ENCODE measurements around the gene NEK7. TPM values are rescaled to one million over a fixed set of nuclear protein-coding genes. Genes with fewer than 3 reads are reported as not detected.

The NEK7 gene
- total and polyA plus RNA-seq, 2 of the 8 experiments (the other 6 are each of a cell fraction or from before 2014, with no cell fraction given): 5.1 to 10.0 TPM

DNA sequence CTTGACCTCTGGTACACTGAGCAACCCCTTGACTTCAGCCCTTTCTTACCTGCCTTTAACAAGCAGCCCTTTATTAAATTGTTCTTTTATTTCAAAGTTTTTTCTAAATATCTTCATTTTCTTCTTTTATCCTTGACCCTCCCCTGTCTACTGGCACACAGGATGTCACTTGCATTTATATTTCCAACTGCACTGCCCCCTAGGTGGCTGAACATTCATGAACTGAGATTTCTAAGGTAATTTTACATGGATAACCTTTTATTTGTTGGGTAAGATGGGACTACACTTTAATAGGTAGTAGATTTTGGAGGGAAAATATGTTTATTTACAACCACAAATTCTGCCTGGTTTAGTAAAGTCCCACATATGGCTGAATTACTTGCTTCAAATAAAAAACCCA, 193.7 kb downstream of the NEK7 start (continued):
- TF ChIP-seq E2F6 (IDR thresholded peaks at IDR 0.05) (no peak), GTF2F1 (IDR thresholded peaks at IDR 0.05; ENCODE audit: borderline replicate concordance, low read depth, low read length) (no peak), TEAD4 (IDR thresholded peaks at IDR 0.05; ENCODE audit: low read depth, low read length) (no peak), SIN3A (conservative IDR thresholded peaks at IDR 0.05 in 1 of 2, IDR thresholded peaks at IDR 0.05 in 1 of 2; ENCODE audit: low read depth in 1 of 2, low read length in 2 of 2) (no peak), SIX5 (IDR thresholded peaks at IDR 0.05; ENCODE audit: low read depth, low read length) (no peak), RNF2 (IDR thresholded peaks at IDR 0.05; ENCODE audit: borderline replicate concordance, low read depth, low read length, missing control alignments, poor library complexity, severe bottlenecking) (no peak), TAF1 (IDR thresholded peaks at IDR 0.05; ENCODE audit: low read depth, low read length) (no peak), CBX5 (IDR thresholded peaks at IDR 0.05; ENCODE audit: low read depth, low read length) (no peak)
- TF ChIP-seq, protein P1, sequence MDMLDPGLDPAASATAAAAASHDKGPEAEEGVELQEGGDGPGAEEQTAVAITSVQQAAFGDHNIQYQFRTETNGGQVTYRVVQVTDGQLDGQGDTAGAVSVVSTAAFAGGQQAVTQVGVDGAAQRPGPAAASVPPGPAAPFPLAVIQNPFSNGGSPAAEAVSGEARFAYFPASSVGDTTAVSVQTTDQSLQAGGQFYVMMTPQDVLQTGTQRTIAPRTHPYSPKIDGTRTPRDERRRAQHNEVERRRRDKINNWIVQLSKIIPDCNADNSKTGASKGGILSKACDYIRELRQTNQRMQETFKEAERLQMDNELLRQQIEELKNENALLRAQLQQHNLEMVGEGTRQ (IDR thresholded peaks at IDR 0.05; ENCODE audit: low read length): no peak

All from H1 (cell line).